K562 (cell line): ENCODE measurements around the gene MLX. TPM values are rescaled to one million over a fixed set of nuclear protein-coding genes. Genes with fewer than 3 reads are reported as not detected.

Experiments
- CCNT2 ChIP-seq: IDR thresholded peaks from 2 replicates; pipeline ENCODE4 v1.6.1; 2011; ENCODE audit warnings: borderline replicate concordance, low read depth, mild to moderate bottlenecking, moderate library complexity, mixed read lengths, low read length; ENCODE audit not compliant: insufficient read length; ENCODE audit errors: extremely low read depth
- CTBP1 ChIP-seq: fragments of 450-650 bp; IDR thresholded peaks from 2 replicates; pipeline ENCODE4 v1.6.1; 2016; ENCODE audit warnings: borderline replicate concordance
- HMGN3 ChIP-seq: IDR thresholded peaks from 2 replicates; pipeline ENCODE4 v1.6.1; 2011; ENCODE audit warnings: borderline replicate concordance, low read depth, mild to moderate bottlenecking, mixed read lengths, low read length; ENCODE audit not compliant: insufficient read length; ENCODE audit errors: extremely low read depth
- IRF9 ChIP-seq: fragments of 450-650 bp; IDR thresholded peaks from 2 replicates; pipeline ENCODE4 v1.6.1; 2016; ENCODE audit warnings: missing biosample characterization, missing genetic modification characterization
- KAT2B ChIP-seq: IDR thresholded peaks from one replicate; pipeline ENCODE4 v1.6.1; 2012; ENCODE audit warnings: low read depth, mild to moderate bottlenecking, control low read depth, inconsistent platforms, low read length, moderate library complexity
- MYNN ChIP-seq, 2 experiments: sonication (generic); formaldehyde crosslinking in 1 of 2; IDR thresholded peaks; 2 replicates each; pipeline versions ENCODE4 v1.5.0 to v1.6.1; 2016 to 2020; ENCODE audit warnings: antibody characterized with exemption in 1 of 2, missing genetic modification reagents in 1 of 2
- NRF1 ChIP-seq, 2 experiments: fragments of 450-650 bp; IDR thresholded peaks in 1 of 2; conservative IDR thresholded peaks in 1 of 2; 2 replicates each; pipeline ENCODE4 v1.6.1; 2014; ENCODE audit warnings: mild to moderate bottlenecking in 2 of 2
- PHF8 ChIP-seq: fragments of 200-600 bp; sonication (generic); IDR thresholded peaks from 2 replicates; pipeline ENCODE4 v1.6.1; 2012; ENCODE audit warnings: mixed run types, mild to moderate bottlenecking, inconsistent platforms, low read length, moderate library complexity, borderline replicate concordance
- PHTF2 ChIP-seq: fragments of 250-450 bp; sonication (Bioruptor Pico); IDR thresholded peaks from 2 replicates; pipeline ENCODE4 v1.5.0; 2021; ENCODE audit warnings: mild to moderate bottlenecking
- POLR2AphosphoS2 ChIP-seq: IDR thresholded peaks from 2 replicates; pipeline ENCODE4 v1.6.1; 2012; ENCODE audit warnings: low read length, improper control_type of control experiment
- POLR2G ChIP-seq: fragments of 200-400 bp; formaldehyde crosslinking; IDR thresholded peaks from 2 replicates; pipeline ENCODE4 v1.6.1; 2017; ENCODE audit warnings: low read depth, mild to moderate bottlenecking, antibody characterized with exemption, low read length, moderate library complexity
- PPARD ChIP-seq: fragments of 250-450 bp; sonication (Bioruptor Pico); IDR thresholded peaks from 2 replicates; pipeline ENCODE4 v1.8.0; 2022; ENCODE audit warnings: inconsistent platforms, mild to moderate bottlenecking, moderate library complexity
- SREBF1 ChIP-seq: fragments of 150-350 bp; IDR thresholded peaks from 2 replicates; pipeline ENCODE4 v1.6.1; 2014; ENCODE audit warnings: antibody characterized with exemption, low read depth, low read length, borderline replicate concordance
- TAF7 ChIP-seq: fragments of 450-650 bp; IDR thresholded peaks from 2 replicates; pipeline ENCODE4 v1.6.1; 2016; ENCODE audit warnings: missing genetic modification characterization, missing compliant biosample characterization
- ZNF224 ChIP-seq: sonication (generic); formaldehyde crosslinking; IDR thresholded peaks from 2 replicates; pipeline ENCODE4 v1.8.0; 2022; ENCODE audit warnings: mild to moderate bottlenecking, missing genetic modification reagents
- ZNF766 ChIP-seq: fragments of 200-800 bp; sonication (Bioruptor generic); conservative IDR thresholded peaks from 2 replicates; pipeline ENCODE4 v1.6.1; 2016; ENCODE audit warnings: missing genetic modification characterization, missing compliant biosample characterization
- ZNF780A ChIP-seq: fragments of 250-450 bp; sonication (Bioruptor Pico); IDR thresholded peaks from 2 replicates; pipeline ENCODE4 v1.5.0; 2021; ENCODE audit warnings: mild to moderate bottlenecking
- polyA plus RNA-seq, 8 experiments: library from polyadenylated mRNA; depleted of rRNA in 4 of 8; stranded (reverse) in 5 of 8; unstranded in 3 of 8; fragments of >200 nt; fragmentation: Nextera tagmentation in 2 of 8; fragmentation: Illumina TruSeq in 1 of 8; extraction: Ambion mirVana in 2 of 8; extraction: Trizol in 1 of 8; gene quantifications; 2 replicates each; pipeline versions ENCODE4 v1.2.1 to v1.2.3, GENCODE V29; 2011 to 2014; ENCODE audit warnings: inconsistent platforms in 1 of 8, missing spikeins in 1 of 8
- total RNA-seq, 7 experiments: library from RNA; depleted of rRNA in 6 of 7; stranded (reverse); fragments of >200 nt in 6 of 7; fragmentation: Illumina TruSeq in 2 of 7; extraction: Trizol in 2 of 7; gene quantifications; 2 replicates each; pipeline versions ENCODE4 v1.2.1 to v1.2.3, GENCODE V29; 2011 to 2021; ENCODE audit warnings: low replicate concordance in 1 of 7
- TF ChIP-seq, protein P1 (sequence below): fragments of 450-650 bp; IDR thresholded peaks from one replicate; pipeline ENCODE4 v1.6.1; 2018; ENCODE audit warnings: mild to moderate bottlenecking, moderate library complexity; ENCODE audit not compliant: partially characterized antibody
- TF ChIP-seq, protein P2 (sequence below): sonication (generic); formaldehyde crosslinking; IDR thresholded peaks from 2 replicates; pipeline ENCODE4 v1.8.0; 2022; ENCODE audit warnings: mild to moderate bottlenecking, missing genetic modification reagents

The MLX gene
- total and polyA plus RNA-seq, 9 of the 15 experiments (the other 6 are each of a cell fraction or from before 2014, with no cell fraction given), result 42.9 to 100 (median 58.9) TPM

GRCh38 chr17:42553161-42553818 is 13.6 kb upstream of the MLX start (continued):
- TF ChIP-seq TAF7 (tag) (no peak), CCNT2 (no peak), HMGN3 (no peak), CTBP1 (peak; percentile 83), ZNF224 (CRISPR knock-in tag) (no peak), NRF1 (conservative IDR thresholded peaks at IDR 0.05 in 1 of 2, IDR thresholded peaks at IDR 0.05 in 1 of 2) (peak; percentile 39 to 49; a peak in 3 of 4 replicates), POLR2AphosphoS2 (no peak), POLR2G (peak; percentile 69), PHTF2 (no peak), IRF9 (tag) (no peak), SREBF1 (no peak), PPARD (CRISPR knock-in tag) (no peak), ZNF780A (CRISPR knock-in tag) (no peak), KAT2B (no peak), PHF8 (no peak), ZNF766 (no peak), MYNN (IDR thresholded peaks at IDR 0.05) (no peak; the same call in 1 of the 2 replicates), MYNN (CRISPR knock-in tag; IDR thresholded peaks at IDR 0.05) (no peak)
- TF ChIP-seq, protein P1, sequence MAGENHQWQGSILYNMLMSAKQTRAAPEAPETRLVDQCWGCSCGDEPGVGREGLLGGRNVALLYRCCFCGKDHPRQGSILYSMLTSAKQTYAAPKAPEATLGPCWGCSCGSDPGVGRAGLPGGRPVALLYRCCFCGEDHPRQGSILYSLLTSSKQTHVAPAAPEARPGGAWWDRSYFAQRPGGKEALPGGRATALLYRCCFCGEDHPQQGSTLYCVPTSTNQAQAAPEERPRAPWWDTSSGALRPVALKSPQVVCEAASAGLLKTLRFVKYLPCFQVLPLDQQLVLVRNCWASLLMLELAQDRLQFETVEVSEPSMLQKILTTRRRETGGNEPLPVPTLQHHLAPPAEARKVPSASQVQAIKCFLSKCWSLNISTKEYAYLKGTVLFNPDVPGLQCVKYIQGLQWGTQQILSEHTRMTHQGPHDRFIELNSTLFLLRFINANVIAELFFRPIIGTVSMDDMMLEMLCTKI, result no peak
- TF ChIP-seq, protein P2, sequence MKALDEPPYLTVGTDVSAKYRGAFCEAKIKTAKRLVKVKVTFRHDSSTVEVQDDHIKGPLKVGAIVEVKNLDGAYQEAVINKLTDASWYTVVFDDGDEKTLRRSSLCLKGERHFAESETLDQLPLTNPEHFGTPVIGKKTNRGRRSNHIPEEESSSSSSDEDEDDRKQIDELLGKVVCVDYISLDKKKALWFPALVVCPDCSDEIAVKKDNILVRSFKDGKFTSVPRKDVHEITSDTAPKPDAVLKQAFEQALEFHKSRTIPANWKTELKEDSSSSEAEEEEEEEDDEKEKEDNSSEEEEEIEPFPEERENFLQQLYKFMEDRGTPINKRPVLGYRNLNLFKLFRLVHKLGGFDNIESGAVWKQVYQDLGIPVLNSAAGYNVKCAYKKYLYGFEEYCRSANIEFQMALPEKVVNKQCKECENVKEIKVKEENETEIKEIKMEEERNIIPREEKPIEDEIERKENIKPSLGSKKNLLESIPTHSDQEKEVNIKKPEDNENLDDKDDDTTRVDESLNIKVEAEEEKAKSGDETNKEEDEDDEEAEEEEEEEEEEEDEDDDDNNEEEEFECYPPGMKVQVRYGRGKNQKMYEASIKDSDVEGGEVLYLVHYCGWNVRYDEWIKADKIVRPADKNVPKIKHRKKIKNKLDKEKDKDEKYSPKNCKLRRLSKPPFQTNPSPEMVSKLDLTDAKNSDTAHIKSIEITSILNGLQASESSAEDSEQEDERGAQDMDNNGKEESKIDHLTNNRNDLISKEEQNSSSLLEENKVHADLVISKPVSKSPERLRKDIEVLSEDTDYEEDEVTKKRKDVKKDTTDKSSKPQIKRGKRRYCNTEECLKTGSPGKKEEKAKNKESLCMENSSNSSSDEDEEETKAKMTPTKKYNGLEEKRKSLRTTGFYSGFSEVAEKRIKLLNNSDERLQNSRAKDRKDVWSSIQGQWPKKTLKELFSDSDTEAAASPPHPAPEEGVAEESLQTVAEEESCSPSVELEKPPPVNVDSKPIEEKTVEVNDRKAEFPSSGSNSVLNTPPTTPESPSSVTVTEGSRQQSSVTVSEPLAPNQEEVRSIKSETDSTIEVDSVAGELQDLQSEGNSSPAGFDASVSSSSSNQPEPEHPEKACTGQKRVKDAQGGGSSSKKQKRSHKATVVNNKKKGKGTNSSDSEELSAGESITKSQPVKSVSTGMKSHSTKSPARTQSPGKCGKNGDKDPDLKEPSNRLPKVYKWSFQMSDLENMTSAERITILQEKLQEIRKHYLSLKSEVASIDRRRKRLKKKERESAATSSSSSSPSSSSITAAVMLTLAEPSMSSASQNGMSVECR (CRISPR knock-in tag), result peak; percentile 83
